H54 (cell line): Measurements from ENCODE around the gene CCDC85B.

Source experiments
- DNase-seq: peaks from one replicate; pipeline ENCODE4 v3.0.0; 2011; ENCODE audit warnings: low spot score, mixed read lengths; ENCODE audit not compliant: insufficient read length
- FAIRE-seq: peaks from 3 replicates; lab custom pipeline; 2011; peaks lifted over from hg19 to GRCh38; lab: Jason Lieb, UNC
- POLR2A ChIP-seq: IDR thresholded peaks from 2 replicates; pipeline ENCODE4 v1.6.1; 2011; ENCODE audit warnings: low read depth, mild to moderate bottlenecking, low read length

The CCDC85B gene

DNA sequence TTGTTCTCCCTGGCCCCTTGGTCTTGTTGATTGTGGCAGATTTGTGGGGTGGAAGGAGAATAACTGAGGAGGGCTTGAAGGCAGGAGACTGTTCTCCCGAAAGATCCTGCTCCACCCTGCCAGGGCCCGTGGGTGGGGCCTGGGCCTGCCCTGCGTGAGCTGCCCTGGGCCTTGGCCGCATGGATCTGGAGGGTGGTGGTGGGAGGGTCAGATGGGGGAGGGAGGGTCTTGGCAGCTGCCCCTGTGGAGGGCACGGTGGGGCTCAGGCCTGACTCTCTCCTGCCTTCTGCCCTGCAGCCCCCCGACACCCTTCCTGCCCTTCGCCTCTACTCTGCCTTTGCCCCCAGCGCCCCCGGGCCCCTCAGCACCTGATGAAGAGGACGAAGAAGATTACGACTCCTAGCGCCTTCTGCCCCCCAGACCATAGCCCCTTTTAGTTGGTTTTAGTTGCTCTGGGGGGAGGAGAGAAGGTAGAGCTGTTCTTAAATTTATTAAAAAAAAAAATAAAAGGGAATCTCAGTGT, 30.6 kb downstream of the CCDC85B start:
- no peak for TF ChIP-seq POLR2A
- no peak for FAIRE-seq

DNA sequence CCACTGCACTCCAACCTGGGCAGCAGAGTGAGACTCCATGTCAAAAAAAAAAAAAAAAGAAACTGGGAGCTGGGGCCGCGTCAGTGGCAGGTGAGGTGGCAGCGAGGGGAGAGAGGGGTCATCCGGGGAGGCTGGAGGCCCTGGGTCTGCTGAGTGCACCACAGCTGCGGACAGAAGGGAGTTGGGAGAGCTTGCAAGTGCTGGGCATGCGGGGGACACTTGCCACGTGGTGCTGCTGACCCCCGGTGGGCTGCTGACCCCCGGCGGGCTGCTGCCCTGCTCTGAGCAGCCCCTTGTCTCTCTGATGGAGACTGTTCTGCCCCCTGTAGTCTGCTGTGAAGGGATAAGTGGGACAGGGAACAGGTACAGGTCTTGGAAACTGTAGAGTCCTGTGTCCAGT, 31.4 kb downstream of the CCDC85B start:
- DNase-seq (no peak), FAIRE-seq (no peak)
- no peak for TF ChIP-seq POLR2A

More for the DNA sequence above, 30.6 kb downstream of the CCDC85B start:
- DNase-seq: no peak

- no peak for TF ChIP-seq POLR2A
- no peak for FAIRE-seq
- no peak for DNase-seq
Measured at GRCh38 chr11:65922565-65922964, 32.1 kb downstream of the CCDC85B start.

DNA sequence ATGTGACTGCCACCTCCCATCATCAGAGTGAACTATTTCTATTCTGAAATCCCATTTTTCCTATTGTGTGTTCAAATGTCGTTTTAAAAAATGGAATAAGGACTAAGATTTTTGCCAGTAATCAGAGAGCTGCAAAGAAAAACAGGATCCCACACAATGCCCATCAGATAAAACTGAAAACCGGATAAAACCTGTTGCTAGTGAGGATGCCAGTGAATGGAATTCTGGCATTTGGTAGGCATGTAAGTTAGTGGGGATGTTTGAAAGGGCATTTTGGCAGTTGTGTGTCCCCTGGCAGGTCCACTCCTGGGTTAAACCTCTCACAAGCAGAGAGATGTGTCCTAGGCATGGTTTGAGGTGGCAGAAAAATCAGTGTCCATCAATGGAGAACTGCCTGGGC, 34.9 kb downstream of the CCDC85B start:
- DNase-seq (no peak), FAIRE-seq (no peak)
- TF ChIP-seq POLR2A: no peak

- DNase-seq (no peak), FAIRE-seq (no peak)
- no peak for TF ChIP-seq POLR2A
Measured at GRCh38 chr11:65927904-65928397, 37.5 kb downstream of the CCDC85B start.

GRCh38 chr11:65928667-65929066, 38.2 kb downstream of the CCDC85B start:
- TF ChIP-seq POLR2A: no peak
- DNase-seq (no peak), FAIRE-seq (no peak)

- no peak for FAIRE-seq
- TF ChIP-seq POLR2A: no peak
- no peak for DNase-seq
Measured at GRCh38 chr11:65931773-65932557, 41.5 kb downstream of the CCDC85B start.

DNA sequence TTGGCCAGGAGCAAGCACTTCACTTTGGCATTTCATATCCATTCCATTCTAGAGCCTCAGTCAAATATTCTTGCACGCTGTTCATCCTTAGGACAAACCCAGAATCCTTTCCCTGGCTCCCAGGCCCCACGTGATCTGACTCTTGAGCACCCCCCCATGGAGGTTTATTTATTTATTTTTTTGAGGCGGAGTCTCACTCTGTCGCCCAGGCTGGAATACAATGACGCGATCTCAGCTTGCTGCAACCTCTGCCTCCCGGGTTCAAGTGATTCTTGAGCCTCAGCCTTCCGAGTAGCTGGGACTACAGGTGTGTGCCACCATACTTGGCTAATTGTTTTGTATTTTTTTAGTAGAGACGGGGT, 42.1 kb downstream of the CCDC85B start:
- FAIRE-seq (no peak), DNase-seq (no peak)
- TF ChIP-seq POLR2A: no peak

- no peak for DNase-seq
- no peak for FAIRE-seq
- TF ChIP-seq POLR2A: no peak
Measured at GRCh38 chr11:65934014-65934413, 43.5 kb downstream of the CCDC85B start.

GRCh38 chr11:65937766-65938165, 47.3 kb downstream of the CCDC85B start:
- TF ChIP-seq POLR2A: no peak
- FAIRE-seq (no peak), DNase-seq (no peak)
